Upper lobe of left lung (tissue), 4 donors: ENCODE data around the gene MRPL50.

Experiments used
- EP300 ChIP-seq, 4 donors: sonication (generic); formaldehyde crosslinking; IDR thresholded peaks; one replicate each; pipeline ENCODE4 v1.5.1; 2017; ENCODE audit warnings: antibody characterized with exemption in 4 of 4, control low read depth in 2 of 4
- POLR2A ChIP-seq, 4 donors: fragments of 450-650 bp; IDR thresholded peaks; one replicate each; pipeline ENCODE4 v1.5.1; 2016 to 2017; ENCODE audit warnings: antibody characterized with exemption in 4 of 4, mild to moderate bottlenecking in 2 of 4
- POLR2AphosphoS5 ChIP-seq, 2 donors: sonication (generic); formaldehyde crosslinking; IDR thresholded peaks; one replicate each; pipeline ENCODE4 v1.5.1; 2017; ENCODE audit warnings: antibody characterized with exemption in 2 of 2
- TF ChIP-seq, protein P1 (sequence below), 6 experiments: fragments of 450-650 bp in 4 of 6; fragments of 200-600 bp in 2 of 6; sonication (generic) in 2 of 6; IDR thresholded peaks; one replicate each; pipeline ENCODE4 v1.5.1; 2016 to 2019; ENCODE audit warnings: antibody characterized with exemption in 6 of 6

DNA sequence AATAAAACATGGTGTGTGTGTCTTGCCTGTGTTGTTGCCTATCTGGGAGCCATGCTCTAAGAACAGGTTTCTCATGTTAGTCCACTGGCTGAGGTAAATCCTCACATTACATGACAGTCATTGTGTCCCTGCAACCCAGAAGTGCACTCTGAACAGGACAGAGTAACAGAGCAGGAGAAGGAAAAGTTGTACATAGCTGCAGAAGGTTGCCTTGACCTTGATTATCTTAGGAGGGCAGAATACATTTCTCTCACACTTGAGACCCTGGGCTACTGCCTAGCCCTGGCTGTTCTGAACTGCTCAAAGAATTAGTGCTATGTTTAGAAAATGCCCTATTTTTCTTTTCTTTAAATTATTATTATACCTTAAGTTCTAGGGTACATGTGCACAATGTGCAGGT, 17.2 kb upstream of the MRPL50 start:
- TF ChIP-seq, protein P1, sequence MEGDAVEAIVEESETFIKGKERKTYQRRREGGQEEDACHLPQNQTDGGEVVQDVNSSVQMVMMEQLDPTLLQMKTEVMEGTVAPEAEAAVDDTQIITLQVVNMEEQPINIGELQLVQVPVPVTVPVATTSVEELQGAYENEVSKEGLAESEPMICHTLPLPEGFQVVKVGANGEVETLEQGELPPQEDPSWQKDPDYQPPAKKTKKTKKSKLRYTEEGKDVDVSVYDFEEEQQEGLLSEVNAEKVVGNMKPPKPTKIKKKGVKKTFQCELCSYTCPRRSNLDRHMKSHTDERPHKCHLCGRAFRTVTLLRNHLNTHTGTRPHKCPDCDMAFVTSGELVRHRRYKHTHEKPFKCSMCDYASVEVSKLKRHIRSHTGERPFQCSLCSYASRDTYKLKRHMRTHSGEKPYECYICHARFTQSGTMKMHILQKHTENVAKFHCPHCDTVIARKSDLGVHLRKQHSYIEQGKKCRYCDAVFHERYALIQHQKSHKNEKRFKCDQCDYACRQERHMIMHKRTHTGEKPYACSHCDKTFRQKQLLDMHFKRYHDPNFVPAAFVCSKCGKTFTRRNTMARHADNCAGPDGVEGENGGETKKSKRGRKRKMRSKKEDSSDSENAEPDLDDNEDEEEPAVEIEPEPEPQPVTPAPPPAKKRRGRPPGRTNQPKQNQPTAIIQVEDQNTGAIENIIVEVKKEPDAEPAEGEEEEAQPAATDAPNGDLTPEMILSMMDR (IDR thresholded peaks at IDR 0.05): no peak
- TF ChIP-seq POLR2A (IDR thresholded peaks at IDR 0.05) (no peak), EP300 (IDR thresholded peaks at IDR 0.05) (no peak), POLR2AphosphoS5 (IDR thresholded peaks at IDR 0.05) (no peak)
